K562 (cell line): ENCODE data around the gene BICC1. TPM values are rescaled to one million over a fixed set of nuclear protein-coding genes. Genes with fewer than 3 reads are reported as not detected.

ENCODE experiments used
- ATAC-seq: fragments of 200-7000 bp; cut with Tn5 transposase; 3 replicates; pipeline ENCODE4 v1.9.1; 2020; ENCODE audit warnings: moderate library complexity
- BruUV-seq: library from RNA; stranded (reverse); fragments of 400-500 nt; replicated peaks from 2 replicates; lab custom pipeline; 2021; lab: Mats Ljungman, UMichigan
- CTCF ChIA-PET: fragments of 300-600 bp; formaldehyde crosslinking; extraction: SDS; loops from one replicate; lab custom pipeline; 2021; ENCODE audit warnings: low intra/inter-chr PET ratio; lab: Yijun Ruan, JAX
- POLR2A ChIA-PET: fragments of 300-600, 350-650 bp; sonication (Branson Sonifier 250); formaldehyde crosslinking; extraction: SDS; loops from one replicate; lab custom pipeline; 2021; ENCODE audit warnings: antibody characterized with exemption, inconsistent platforms; lab: Yijun Ruan, JAX
- DNase-seq, 4 experiments: peaks; one replicate each; pipeline versions ENCODE4 v3.0.0 to v3.0.0-alpha.2; 2011 to 2018; ENCODE audit warnings: low spot score in 3 of 4, mixed read lengths in 3 of 4; ENCODE audit errors: extremely low read depth in 1 of 4
- FAIRE-seq: peaks from 2 replicates; lab custom pipeline; 2011; peaks lifted over from hg19 to GRCh38; lab: Jason Lieb, UNC
- H2AFZ ChIP-seq: 2 replicates; pipeline ENCODE4 v1.6.0; 2011; ENCODE audit warnings: low read depth, low read length, control low read depth, inconsistent platforms
- H3K27ac ChIP-seq: fragments of 200-600 bp; 3 replicates; pipeline ENCODE4 v1.8.0; 2011; ENCODE audit warnings: low read depth, mild to moderate bottlenecking, control low read depth, inconsistent platforms, low read length, moderate library complexity, mixed read lengths; ENCODE audit errors: extremely low read depth
- H3K27me3 ChIP-seq, 2 experiments: fragments of 300-600 bp in 1 of 2; 2 replicates in 1 of 2; 3 replicates in 1 of 2; pipeline versions ENCODE4 v1.6.0 to v1.8.0; 2011; ENCODE audit warnings: inconsistent platforms in 2 of 2, low read length in 2 of 2, mild to moderate bottlenecking in 1 of 2, mixed read lengths in 1 of 2, moderate library complexity in 1 of 2; ENCODE audit not compliant: control insufficient read depth in 2 of 2, insufficient read depth in 2 of 2
- H3K36me3 ChIP-seq: fragments of 300-600 bp; 3 replicates; pipeline ENCODE4 v1.8.0; 2011; ENCODE audit warnings: mild to moderate bottlenecking, low read length, inconsistent platforms; ENCODE audit not compliant: control insufficient read depth, insufficient read depth
- H3K4me1 ChIP-seq, 2 experiments: fragments of 200-600 bp in 1 of 2; replicated peaks in 1 of 2; 2 replicates in 1 of 2; 3 replicates in 1 of 2; pipeline versions ENCODE4 v1.5.1 to v1.8.0; 2011; ENCODE audit warnings: inconsistent platforms in 2 of 2, low read length in 2 of 2, mild to moderate bottlenecking in 1 of 2, mixed read lengths in 1 of 2, moderate library complexity in 1 of 2; ENCODE audit not compliant: control insufficient read depth in 2 of 2, insufficient read depth in 2 of 2
- H3K4me2 ChIP-seq: 2 replicates; pipeline ENCODE4 v1.6.1; 2011; ENCODE audit warnings: low read length, control low read depth, inconsistent platforms, mixed read lengths; ENCODE audit not compliant: insufficient read depth
- H3K4me3 ChIP-seq: fragments of 200-600 bp; sonication (generic), shearing (Covaris generic); 2 replicates; pipeline ENCODE4 v1.5.1; 2016; ENCODE audit warnings: control low read depth, inconsistent platforms
- H3K79me2 ChIP-seq: fragments of 200-600 bp; 3 replicates; pipeline ENCODE4 v1.8.0; 2011; ENCODE audit warnings: low read length, inconsistent platforms; ENCODE audit not compliant: control insufficient read depth, insufficient read depth
- H3K9ac ChIP-seq, 2 experiments: 2 replicates each; pipeline versions ENCODE4 v1.6.0 to v1.6.1; 2011; ENCODE audit warnings: low read depth in 2 of 2, low read length in 2 of 2, control low read depth in 1 of 2, inconsistent platforms in 1 of 2, mild to moderate bottlenecking in 1 of 2, mixed read lengths in 1 of 2; ENCODE audit not compliant: insufficient read depth in 1 of 2
- H3K9me1 ChIP-seq: one replicate; pipeline ENCODE4 v1.6.0; 2011; ENCODE audit warnings: inconsistent platforms, mild to moderate bottlenecking, low read length, moderate library complexity; ENCODE audit not compliant: control insufficient read depth, insufficient read depth
- H3K9me3 ChIP-seq: replicated peaks from 2 replicates; pipeline ENCODE4 v1.5.1; 2011; ENCODE audit warnings: low read depth, low read length, inconsistent platforms; ENCODE audit not compliant: control insufficient read depth, insufficient read depth
- H4K20me1 ChIP-seq: replicated peaks from 2 replicates; pipeline ENCODE4 v1.6.1; 2011; ENCODE audit warnings: low read length, inconsistent platforms, mixed read lengths; ENCODE audit not compliant: control insufficient read depth, insufficient read depth
- BCLAF1 ChIP-seq, 2 experiments: fragments of 450-650 bp in 1 of 2; IDR thresholded peaks; 2 replicates each; pipeline ENCODE4 v1.6.1; 2011 to 2017; ENCODE audit warnings: low read depth in 2 of 2, antibody characterized with exemption in 1 of 2, borderline replicate concordance in 1 of 2, low read length in 1 of 2, mild to moderate bottlenecking in 1 of 2, mixed read lengths in 1 of 2; ENCODE audit not compliant: control insufficient read depth in 1 of 2
- ELF1 ChIP-seq: fragments of 200-800 bp; sonication (Bioruptor generic); IDR thresholded peaks from 2 replicates; pipeline ENCODE4 v1.6.1; 2016; ENCODE audit warnings: missing genetic modification characterization, missing compliant biosample characterization
- HOMEZ ChIP-seq: fragments of 250-450 bp; sonication (Bioruptor Pico); IDR thresholded peaks from 2 replicates; pipeline ENCODE4 v1.4.0; 2020; ENCODE audit warnings: mild to moderate bottlenecking, moderate library complexity
- MAFG ChIP-seq: fragments of 450-650 bp; conservative IDR thresholded peaks from 2 replicates; pipeline ENCODE4 v1.6.1; 2016; ENCODE audit warnings: missing genetic modification characterization, missing compliant biosample characterization
- NKRF ChIP-seq: fragments of 450-650 bp; IDR thresholded peaks from 2 replicates; pipeline ENCODE4 v1.6.1; 2016; ENCODE audit warnings: borderline replicate concordance
- PCBP1 ChIP-seq: fragments of 200-400 bp; formaldehyde crosslinking; IDR thresholded peaks from 2 replicates; pipeline ENCODE4 v1.6.1; 2018; ENCODE audit warnings: mild to moderate bottlenecking, low read depth, low read length; ENCODE audit not compliant: poor library complexity, severe bottlenecking
- PHF8 ChIP-seq: fragments of 200-600 bp; sonication (generic); IDR thresholded peaks from 2 replicates; pipeline ENCODE4 v1.6.1; 2012; ENCODE audit warnings: mixed run types, mild to moderate bottlenecking, inconsistent platforms, low read length, moderate library complexity, borderline replicate concordance
- RBM14 ChIP-seq: fragments of 200-400 bp; formaldehyde crosslinking; IDR thresholded peaks from 2 replicates; pipeline ENCODE4 v1.6.1; 2018; ENCODE audit warnings: low read depth, mild to moderate bottlenecking, low read length, moderate library complexity, borderline replicate concordance; ENCODE audit not compliant: insufficient read depth
- THRAP3 ChIP-seq: fragments of 450-650 bp; IDR thresholded peaks from 2 replicates; pipeline ENCODE4 v1.6.1; 2016; ENCODE audit warnings: mild to moderate bottlenecking, inconsistent platforms, borderline replicate concordance
- ZFP91 ChIP-seq: sonication (generic); formaldehyde crosslinking; IDR thresholded peaks from 2 replicates; pipeline ENCODE4 v1.8.0; 2022; ENCODE audit warnings: mild to moderate bottlenecking, missing genetic modification reagents
- WGBS: fragments of 100-300 bp; shearing (Covaris generic); methylation state at CpG from one replicate; pipeline ENCODE4 v1.1.6; 2016; ENCODE audit warnings: low coverage, mixed read lengths; ENCODE audit not compliant: insufficient coverage; ENCODE audit errors: missing lambda C conversion rate; 5-methylcytosine and 5-hydroxymethylcytosine counted together
- in situ Hi-C: fragments of 300-500 bp; cut with MboI; formaldehyde crosslinking; loops from 4 replicates; pipeline ENCODE4 v1.15.0; 2018; ENCODE audit warnings: inconsistent platforms, mixed read lengths
- intact Hi-C: fragments of 100-400 bp; cut with micrococcal nuclease; formaldehyde crosslinking; loops from 2 replicates; pipeline ENCODE4 v1.14.2; 2022
- polyA plus RNA-seq, 8 experiments: library from polyadenylated mRNA; depleted of rRNA in 4 of 8; stranded (reverse) in 5 of 8; unstranded in 3 of 8; fragments of >200 nt; fragmentation: Nextera tagmentation in 2 of 8; fragmentation: Illumina TruSeq in 1 of 8; extraction: Ambion mirVana in 2 of 8; extraction: Trizol in 1 of 8; gene quantifications; 2 replicates each; pipeline versions ENCODE4 v1.2.1 to v1.2.3, GENCODE V29; 2011 to 2014; ENCODE audit warnings: inconsistent platforms in 1 of 8, missing spikeins in 1 of 8
- total RNA-seq, 7 experiments: library from RNA; depleted of rRNA in 6 of 7; stranded (reverse); fragments of >200 nt in 6 of 7; fragmentation: Illumina TruSeq in 2 of 7; extraction: Trizol in 2 of 7; gene quantifications; 2 replicates each; pipeline versions ENCODE4 v1.2.1 to v1.2.3, GENCODE V29; 2011 to 2021; ENCODE audit warnings: low replicate concordance in 1 of 7

BICC1 gene
- total and polyA plus RNA-seq, 9 of the 15 experiments (the other 6 are each of a cell fraction or from before 2014, with no cell fraction given), result not detected

GRCh38 chr10:58827381-58827780 lies 314.7 kb downstream of the BICC1 start:
- FAIRE-seq (no peak), DNase-seq (no peak), ATAC-seq (no peak)
- Histone ChIP-seq H3K4me2 (no peak overlapping the region), H3K4me3 (no peak overlapping the region), H3K79me2 (no peaks in the 10 kb centered on the region), H3K27ac (no peak overlapping the region), H3K36me3 (no peaks in the 10 kb centered on the region), H3K9me1 (no peaks in the 10 kb centered on the region), H4K20me1 (no peaks in the 10 kb centered on the region), H3K9ac (no peak overlapping the region), H2AFZ (no peak overlapping the region), H3K27me3 (no peaks in the 10 kb centered on the region), H3K4me1 (no peaks in the 10 kb centered on the region), H3K9me3 (no peaks in the 10 kb centered on the region)
- WGBS, result 3% methylated on average over 3 of the region's 3 CpGs
- TF ChIP-seq NKRF (no peak), BCLAF1 (IDR thresholded peaks at IDR 0.05; ENCODE audit: borderline replicate concordance in 1 of 2, control insufficient read depth in 1 of 2, low read depth in 2 of 2, low read length in 1 of 2) (no peak), ELF1 (tag) (no peak), PCBP1 (no peak), RBM14 (no peak), THRAP3 (no peak), PHF8 (no peak), MAFG (tag) (no peak), ZFP91 (CRISPR knock-in tag) (no peak), HOMEZ (CRISPR knock-in tag) (no peak)
- BruUV-seq, result no TSS peak
- intact Hi-C loops, result no loop called here
- ChIA-PET CTCF (no interaction called here), POLR2A (no interaction called here)
- in situ Hi-C loops, result no loop called here
